Tibial nerve (tissue), 4 donors: ENCODE measurements around the gene CD244.

Experiments
- CTCF ChIP-seq, 5 experiments: fragments of 200-600 bp in 3 of 5; fragments of 450-650 bp in 2 of 5; sonication (generic) in 3 of 5; IDR thresholded peaks; one replicate each; pipeline ENCODE4 v1.5.1; 2016 to 2019; ENCODE audit warnings: antibody characterized with exemption in 5 of 5, mild to moderate bottlenecking in 3 of 5, moderate library complexity in 2 of 5
- EP300 ChIP-seq, 2 donors: sonication (generic); formaldehyde crosslinking; IDR thresholded peaks; one replicate each; pipeline ENCODE4 v1.6.1; 2017; ENCODE audit warnings: antibody characterized with exemption in 2 of 2, mild to moderate bottlenecking in 1 of 2
- POLR2A ChIP-seq, 2 donors: fragments of 450-650 bp; IDR thresholded peaks; one replicate each; pipeline ENCODE4 v1.6.1; 2017; ENCODE audit warnings: antibody characterized with exemption in 2 of 2, mild to moderate bottlenecking in 2 of 2, moderate library complexity in 2 of 2

- TF ChIP-seq EP300 (IDR thresholded peaks at IDR 0.05) (no peak), CTCF (IDR thresholded peaks at IDR 0.05) (no peak), POLR2A (IDR thresholded peaks at IDR 0.05) (no peak)
These were observed 41.1 kb downstream of the CD244 start for GRCh38 chr1:160821627-160822026.
